GM19025 (cell line): ENCODE results near the gene TRNP1.

Source experiments
- ATAC-seq: cut with Tn5 transposase; IDR thresholded peaks from one replicate; pipeline ENCODE4 v1.9.1; 2021; ENCODE audit warnings: mild to moderate bottlenecking, low read depth, moderate library complexity; ENCODE audit not compliant: unreplicated experiment

Gene TRNP1

DNA sequence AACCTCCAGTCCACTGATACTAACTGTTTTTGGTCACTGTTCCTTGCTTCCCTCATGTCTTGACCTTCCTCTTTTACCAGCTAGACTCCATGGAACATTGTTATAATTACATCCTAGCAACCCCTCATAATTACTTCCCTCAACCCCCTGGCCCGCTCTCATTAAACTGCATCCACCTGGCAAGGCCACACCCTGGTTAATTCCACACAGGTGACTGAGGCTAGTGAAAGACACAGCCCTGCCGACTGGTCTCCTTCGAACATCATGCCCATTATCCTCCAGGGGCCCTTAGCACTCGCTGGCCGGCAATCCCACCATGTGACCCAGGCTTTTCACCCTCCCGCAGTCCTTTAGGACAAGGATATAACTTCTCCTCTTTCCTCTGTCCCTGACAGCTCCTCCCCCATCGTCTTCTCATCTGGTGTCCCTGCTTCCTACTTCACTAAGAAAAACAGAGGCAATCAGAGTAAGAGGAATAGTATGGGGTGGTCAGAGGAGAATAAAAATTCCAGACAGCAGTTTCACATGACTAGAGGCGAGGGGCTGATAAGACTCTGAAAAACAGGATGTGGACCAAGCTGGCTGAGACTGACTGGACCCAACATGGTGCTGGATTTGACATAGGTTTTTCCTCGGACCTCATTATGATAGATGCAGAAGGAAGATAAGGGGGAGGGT, 28.0 kb downstream of the TRNP1 start:
- ATAC-seq = no peak

DNA sequence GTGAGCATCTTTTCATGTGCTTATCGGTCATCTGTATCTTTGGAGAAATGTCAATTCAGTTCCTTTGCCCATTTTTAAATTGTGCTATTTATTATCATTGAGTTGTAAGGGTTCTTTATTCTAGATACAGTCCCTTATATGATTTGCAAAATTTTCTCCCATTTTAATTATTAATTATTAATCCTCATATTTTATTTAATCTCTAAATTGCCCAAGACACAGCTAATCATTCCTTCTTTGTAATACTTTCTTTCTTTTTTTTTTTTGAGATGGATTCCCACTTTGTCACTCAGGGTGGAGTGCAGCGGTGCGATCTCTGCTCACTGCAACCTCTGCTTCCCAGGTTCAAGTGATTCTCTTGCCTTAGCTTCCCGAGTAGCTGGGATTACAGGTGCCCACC, 32.2 kb downstream of the TRNP1 start:
- ATAC-seq = no peak

DNA sequence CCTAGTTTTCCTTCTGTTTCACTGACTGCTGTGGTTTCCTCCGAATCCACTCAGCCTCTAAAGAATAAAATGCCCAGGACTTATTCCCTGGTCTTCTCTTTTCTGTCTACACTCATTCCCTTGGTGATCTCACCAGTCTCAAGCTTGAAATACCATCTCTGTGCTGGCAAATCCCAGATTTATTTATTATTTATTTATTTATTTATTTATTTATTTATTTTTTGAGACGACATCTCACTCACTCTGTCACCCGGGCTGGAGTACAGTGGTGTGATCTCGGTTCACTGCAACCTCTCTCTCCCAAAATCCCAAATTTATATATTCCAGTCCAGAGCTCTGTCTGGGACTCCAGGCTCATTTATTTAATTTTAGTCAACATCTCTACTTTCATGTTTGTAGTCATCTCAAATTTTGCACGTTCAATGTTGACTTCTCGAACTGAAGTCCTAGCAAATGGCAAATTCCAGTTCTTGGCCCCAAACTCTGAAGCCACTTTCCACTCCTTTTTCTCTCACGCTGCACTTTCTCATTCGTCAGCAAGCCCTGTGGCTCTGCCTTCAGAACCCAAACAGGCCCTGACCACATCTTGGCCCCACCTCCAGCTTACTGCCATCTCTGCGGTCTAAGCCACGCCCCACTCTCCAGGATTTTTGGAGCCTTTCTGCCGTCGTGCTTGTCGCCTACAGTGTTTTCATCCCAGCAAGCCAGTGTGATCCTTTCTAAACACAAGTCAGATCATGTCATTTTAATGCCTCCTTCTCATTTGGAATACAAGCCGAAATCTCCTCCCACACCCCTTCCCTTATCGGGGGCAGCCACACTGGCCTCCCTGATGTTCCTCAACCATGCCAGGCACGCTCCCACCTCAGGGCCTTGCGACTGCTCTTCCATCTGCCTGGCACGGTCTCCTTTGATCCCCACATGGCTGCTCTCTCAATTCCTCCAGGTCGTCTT, 33.4 kb downstream of the TRNP1 start:
- no peak for ATAC-seq

DNA sequence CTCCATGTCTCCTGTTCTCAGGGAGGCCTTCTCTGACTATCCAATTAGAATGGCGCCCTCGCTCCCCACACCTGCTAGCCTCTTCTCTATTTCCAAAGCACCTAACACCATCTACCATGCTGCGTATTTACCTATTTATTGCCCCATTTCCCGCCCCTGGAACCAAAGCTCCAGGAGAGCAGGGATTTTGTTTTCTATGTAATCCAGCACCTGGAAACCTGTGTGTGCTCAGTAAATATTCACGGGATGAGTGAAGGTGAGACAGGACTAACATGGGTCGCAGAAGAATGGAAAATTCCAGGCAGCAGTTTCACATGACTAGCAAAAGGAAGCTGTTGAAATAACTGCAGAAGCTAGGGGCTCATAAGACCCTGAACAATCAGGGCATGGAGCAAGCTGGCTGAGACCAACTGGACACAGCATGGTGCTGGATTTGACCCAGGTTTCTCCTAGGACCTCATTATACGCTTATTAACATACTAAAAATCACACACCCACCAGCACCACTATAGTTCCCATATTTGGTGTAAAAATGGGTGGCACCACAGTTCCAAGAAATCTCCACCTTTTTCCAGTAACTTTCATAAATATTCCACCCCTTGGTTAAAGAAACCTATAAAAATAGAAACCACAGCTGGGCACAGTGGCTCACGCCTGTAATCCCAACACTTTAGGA, 34.2 kb downstream of the TRNP1 start:
- ATAC-seq = no peak

DNA sequence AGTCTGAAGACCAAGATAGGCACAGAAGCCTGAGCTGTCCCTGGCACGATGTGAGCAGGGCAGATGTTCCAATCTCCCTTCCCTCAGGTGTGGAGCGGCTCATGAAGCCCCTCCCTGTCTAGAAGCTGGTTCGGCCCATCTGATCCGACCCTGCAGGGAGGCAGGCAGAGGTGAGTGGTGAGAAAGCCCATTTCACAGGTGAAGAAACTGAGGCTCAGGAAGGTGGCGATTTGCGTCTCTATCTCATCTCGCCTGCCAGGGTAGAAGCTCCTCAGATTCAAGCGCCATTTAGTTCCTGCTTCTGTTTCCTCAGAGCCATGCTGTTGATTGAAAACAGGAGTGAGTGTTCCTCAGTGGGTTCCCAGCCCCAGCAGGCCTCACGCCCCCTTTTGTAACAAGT, 36.0 kb downstream of the TRNP1 start:
- no peak for ATAC-seq

DNA sequence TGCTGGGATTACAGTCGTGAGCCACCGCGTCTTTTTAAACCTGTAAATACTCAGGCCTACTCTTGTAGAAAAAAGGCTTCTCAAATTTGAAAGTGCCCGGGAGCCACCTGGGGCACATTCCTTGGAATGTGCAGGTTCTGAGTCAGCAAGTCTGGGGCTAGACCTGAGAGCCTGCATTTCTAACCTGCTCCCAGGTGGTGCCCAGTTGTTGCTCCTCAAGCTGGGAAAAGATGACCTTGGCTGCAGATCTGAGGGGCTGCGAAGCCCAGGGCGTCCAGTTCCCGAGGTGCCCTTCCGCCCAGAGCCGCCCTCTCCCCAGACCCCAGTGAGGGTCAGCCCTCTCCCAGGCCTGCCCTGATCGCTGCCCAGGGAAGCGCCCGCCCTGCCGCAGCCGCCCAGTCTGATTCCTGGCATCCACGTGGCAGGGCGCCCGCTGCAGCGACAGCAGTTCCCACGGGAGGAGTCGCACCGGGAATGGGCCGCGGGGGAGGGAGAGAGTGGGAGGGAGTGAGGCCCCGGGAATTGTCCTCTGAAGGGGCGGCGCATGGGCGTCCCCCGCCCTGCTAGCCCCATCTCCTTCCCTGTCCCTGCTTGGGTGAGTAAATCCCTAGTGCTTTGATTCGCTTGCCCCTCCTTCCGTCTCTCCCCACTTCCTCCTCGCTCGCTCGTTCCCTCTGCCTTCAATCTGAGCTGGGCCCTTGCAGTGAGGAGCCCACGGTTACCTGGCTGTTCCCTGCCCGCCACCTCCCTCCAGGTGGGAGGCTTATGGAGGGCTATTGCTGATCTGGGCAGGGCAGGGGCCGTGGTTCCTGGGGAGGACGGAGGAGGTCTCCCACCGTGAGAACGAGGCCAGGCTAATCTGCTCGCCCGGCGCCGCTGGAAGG, 38.0 kb downstream of the TRNP1 start:
- no peak for ATAC-seq

DNA sequence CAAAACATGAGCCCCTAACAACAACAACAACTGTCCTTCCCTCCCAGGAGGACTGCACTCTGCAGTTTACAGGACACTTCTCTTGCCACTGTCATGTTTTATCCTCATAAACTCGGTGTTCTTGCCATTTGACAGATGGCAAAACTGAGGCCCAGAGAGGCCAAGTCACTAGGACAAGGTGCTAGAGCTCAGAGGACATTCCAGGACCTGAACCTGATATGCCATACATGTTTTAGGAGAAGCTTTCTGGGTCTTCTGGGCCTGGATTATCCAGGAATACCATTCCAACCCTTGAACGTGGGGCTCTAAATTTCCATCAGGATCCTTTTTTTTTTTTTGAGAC, 38.6 kb downstream of the TRNP1 start:
- no peak for ATAC-seq

DNA sequence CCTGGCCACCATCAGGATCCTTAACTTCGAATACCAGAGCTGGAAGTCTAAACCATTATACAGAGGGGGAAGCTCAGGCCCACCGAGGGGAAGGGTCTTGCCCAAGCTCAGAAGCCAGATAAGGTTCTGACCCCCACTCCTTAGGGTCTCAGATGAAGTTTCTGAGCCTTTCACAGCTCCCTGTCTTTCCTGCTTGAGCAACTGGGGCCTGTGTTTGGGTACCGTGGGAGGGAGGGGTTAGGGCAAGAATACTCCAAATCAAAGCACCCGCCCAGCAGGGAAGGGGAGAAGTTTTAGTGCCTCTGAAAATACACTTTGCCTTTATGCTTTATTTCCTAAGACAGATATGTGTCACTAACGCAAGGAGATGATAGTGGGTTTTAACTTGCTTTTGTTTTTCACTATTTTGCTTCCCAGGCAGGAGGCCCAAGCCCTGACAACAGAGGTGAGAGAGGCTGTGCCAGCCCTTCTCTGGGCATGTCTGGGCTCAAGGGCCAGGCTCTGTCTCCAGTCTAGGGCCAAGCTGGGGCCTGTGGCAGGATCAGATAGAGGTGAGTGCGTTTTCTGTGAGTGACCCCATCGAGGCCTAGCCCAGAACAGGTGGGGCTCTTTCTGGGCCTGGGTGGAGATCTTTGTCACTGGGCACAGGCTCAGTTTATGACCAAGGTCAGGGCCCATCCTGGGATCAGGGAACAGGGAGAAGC, 39.7 kb downstream of the TRNP1 start:
- ATAC-seq = no peak

DNA sequence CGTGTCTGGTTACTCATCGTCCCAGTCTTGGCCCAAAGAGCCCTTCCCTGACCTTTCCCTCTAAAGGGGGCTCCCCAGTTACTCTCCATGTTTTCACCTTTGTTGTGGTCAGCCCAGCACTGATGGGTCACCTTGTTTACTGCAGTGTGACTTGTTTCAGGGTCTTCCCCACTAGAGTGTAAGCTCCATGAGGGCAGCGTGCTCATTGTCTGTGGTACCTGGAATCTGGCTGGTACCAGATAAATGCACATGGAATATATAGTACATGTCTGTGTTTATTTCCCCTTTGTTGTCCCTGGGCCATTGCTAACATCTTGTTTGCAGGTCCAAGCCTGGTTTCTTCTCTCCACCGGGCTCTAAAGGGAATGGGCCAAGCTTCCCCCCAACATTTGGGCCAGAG, 41.9 kb downstream of the TRNP1 start:
- ATAC-seq = no peak

DNA sequence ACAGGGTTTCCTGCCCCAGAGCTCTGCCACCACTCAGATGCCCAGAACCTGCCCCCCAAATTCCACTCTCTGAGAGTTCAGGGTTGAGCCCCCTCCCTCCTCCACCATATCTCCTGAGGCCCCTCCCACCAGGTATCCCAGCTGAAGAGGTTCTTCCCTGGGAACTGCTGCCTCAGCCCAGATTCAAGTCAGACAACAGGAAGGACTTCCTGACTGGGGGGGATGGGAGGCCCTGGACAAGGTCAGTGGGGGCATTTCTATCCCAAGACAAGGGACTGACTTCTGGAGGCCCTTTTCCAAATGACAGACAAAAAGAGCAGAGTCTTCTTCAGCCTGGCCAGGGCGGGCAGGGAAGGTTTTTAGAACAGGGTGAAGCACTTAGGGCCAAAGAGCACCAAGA, 43.2 kb downstream of the TRNP1 start:
- ATAC-seq = no peak

DNA sequence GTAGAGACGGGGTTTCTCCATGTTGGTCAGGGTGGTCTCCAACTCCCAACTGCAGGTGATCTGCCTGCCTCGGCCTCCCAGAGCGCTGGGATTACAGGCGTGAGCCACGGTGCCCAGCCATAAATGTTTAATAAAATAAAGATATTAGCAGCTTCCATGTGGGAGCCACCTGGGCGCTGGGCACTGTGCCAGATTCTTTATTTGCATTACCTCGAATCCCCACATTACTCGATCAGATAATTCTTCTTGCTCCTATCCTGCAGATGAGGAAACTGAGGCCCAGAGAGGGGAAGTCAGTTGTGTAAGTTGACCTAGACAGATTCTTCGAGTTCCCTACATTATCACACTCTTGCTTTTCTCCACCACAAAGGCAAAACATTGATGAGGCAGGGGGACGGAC, 44.0 kb downstream of the TRNP1 start:
- no peak for ATAC-seq

DNA sequence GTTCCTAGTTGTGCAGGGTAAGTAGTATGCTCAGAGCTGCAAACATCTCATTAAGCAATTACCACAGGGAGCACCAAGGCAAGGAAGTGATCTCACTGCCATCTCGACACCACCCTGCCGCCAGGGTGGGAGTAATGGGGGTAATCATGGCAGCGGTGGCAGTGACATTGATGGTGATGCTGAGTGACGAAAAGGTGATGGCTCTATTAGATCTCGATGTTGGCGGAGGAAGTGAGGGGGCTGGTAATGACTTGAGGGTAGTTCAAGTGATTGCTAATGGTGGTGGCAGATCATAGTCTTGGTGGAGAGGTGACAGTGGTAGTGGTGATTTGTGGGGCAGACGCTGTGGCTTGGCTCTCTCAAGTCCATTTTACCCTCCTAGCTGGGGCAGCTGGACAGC, 44.5 kb downstream of the TRNP1 start:
- no peak for ATAC-seq

DNA sequence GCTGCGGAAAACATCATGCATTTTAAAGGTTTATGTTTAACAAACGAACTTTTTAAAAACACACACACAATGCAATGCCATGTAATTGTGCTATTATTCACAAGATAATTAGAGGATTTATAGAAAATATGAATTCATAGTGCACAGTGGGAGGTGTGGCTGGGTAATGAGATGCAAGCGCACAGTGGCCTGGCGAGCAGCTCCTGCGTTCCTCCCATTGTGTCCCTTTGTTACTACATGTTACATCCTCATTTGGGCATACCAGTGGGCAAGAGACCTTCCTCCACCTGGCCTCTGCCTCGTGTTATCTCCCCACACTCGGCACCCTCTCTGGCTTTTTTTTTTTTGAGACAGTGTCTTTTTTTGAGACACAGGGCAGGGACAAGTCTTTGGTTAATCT, 49.2 kb downstream of the TRNP1 start:
- ATAC-seq = no peak

DNA sequence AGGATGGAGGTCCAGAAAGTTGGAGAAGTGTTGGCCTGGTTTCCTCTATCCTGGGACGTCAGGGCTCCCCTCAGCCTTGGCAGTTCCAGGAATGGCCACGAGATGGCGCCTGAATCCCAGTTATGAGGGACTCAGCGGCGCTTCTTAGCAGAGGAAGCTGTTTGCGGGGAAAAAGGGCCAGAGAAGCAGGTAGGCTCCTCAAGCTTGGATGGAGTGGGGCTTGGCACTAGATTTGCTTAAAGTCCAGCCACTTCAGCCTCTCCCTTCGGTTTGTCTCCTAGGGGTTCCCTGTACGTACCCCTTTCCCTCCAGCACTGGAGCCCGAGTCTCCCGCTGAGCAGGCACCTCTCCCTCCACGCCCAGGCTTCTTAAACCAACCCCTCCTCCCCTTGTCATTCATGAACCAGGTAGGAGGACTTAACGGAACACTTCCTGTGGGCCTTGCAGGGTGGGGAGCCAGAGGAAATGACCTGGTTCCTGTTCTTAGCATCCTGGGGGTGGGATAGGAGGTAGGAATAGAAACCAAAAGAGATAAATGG, 51.2 kb downstream of the TRNP1 start:
- no peak for ATAC-seq

DNA sequence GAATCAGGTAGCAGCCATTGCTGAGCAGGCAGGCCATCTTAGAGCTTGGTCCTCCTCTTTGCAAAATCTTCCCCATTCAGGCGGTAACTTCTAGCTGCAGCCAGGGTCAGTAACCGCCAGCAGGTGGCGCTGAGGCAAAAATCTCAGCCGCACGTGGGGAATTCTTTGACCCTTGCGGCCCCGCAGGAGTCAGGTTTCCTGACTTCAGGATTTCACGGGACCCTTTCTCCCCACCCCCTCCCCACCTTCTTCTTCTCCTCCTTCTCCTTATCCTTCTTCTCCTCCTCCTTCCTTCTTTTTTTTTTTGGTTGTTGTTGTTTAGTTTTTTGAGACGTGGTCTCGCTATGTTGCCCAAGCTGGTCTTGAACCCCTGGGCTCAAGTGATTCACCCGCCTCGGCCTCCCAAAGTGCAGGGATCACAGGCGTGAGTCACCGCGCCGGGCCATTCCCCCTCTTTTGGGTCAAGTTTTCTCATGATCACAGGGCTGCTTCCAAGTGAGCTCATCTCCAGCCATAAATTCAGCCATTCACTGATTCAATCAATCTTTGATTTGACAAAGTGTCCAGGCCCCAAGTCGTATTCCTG, 52.6 kb downstream of the TRNP1 start:
- no peak for ATAC-seq

DNA sequence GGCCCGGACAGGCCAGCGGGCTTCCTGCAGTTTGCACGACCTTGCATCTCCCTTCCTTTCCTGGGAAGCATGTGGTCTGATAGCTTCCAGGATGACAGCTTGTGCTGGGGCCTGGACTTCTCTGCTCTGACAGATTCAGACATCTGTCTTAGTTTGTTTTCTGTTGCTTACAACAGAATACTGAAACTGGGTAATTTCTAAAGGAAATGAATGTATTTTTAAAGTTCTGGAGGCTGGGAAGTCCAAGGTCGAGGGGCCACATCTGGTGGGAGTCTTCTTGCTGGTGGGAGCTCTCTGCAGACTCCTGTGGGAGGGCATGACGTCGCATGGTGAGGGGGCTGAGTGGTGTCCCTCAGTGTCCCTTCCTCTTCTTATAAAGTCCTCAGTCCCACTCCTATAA, 54.4 kb downstream of the TRNP1 start:
- ATAC-seq = no peak

DNA sequence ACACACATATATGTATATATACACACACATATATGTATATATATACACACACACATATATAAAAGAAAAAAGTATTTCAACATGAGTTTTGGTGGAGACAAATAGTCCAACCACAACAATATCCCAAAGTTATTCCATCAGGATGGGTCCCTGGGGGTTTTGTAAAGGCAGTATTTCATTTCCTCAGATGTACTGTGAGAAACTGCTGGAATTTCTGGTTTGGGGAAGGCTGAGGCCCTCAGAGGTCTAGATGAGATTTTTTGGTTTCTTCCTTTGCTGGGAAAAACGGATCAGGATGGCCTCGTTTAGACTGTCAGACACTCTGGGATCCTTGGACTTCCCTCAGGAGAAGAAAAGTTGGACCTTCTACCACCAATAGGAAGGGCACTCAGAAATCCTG, 55.6 kb downstream of the TRNP1 start:
- ATAC-seq = no peak

DNA sequence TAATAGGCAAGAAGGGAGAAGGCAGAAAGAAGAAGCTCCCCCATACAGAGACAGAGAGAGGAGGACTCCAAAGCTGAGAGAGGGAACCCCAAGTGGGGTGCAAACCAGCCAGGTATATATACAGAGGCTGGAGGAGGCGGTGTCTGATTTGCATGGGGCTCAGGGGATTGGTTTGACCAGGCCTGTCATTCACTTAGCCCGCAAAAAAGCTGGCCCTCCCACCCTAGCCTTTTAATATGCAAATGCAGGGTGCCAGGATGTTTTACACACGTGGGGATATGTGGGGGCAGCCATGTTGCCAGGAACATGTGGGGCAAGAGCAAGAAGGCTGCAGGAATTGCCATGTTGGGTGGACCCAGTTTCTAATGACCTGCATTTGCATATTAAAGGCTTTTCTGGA, 56.1 kb downstream of the TRNP1 start:
- ATAC-seq = no peak
